K562 (cell line): Measurements from ENCODE around the gene SLC35F2. TPM values are rescaled to one million over a fixed set of nuclear protein-coding genes. Genes with fewer than 3 reads are reported as not detected.

ENCODE experiments used
- ATAC-seq: fragments of 200-7000 bp; cut with Tn5 transposase; 3 replicates; pipeline ENCODE4 v1.9.1; 2020; ENCODE audit warnings: moderate library complexity
- Bru-seq: library from RNA; stranded (reverse); fragments of 400-500 nt; gene quantifications from one replicate; lab custom pipeline; 2021; lab: Mats Ljungman, UMichigan
- BruChase-seq, 2 experiments: library from RNA; stranded (reverse); fragments of 400-500 nt; gene quantifications; one replicate each; lab custom pipeline; 2021; lab: Mats Ljungman, UMichigan
- BruUV-seq: library from RNA; stranded (reverse); fragments of 400-500 nt; replicated peaks from 2 replicates; lab custom pipeline; 2021; lab: Mats Ljungman, UMichigan
- CTCF ChIA-PET: fragments of 300-600 bp; formaldehyde crosslinking; extraction: SDS; loops from one replicate; lab custom pipeline; 2021; ENCODE audit warnings: low intra/inter-chr PET ratio; lab: Yijun Ruan, JAX
- POLR2A ChIA-PET: fragments of 300-600, 350-650 bp; sonication (Branson Sonifier 250); formaldehyde crosslinking; extraction: SDS; loops from one replicate; lab custom pipeline; 2021; ENCODE audit warnings: antibody characterized with exemption, inconsistent platforms; lab: Yijun Ruan, JAX
- DNase-seq, 4 experiments: peaks; one replicate each; pipeline versions ENCODE4 v3.0.0 to v3.0.0-alpha.2; 2011 to 2018; ENCODE audit warnings: low spot score in 3 of 4, mixed read lengths in 3 of 4; ENCODE audit errors: extremely low read depth in 1 of 4
- FAIRE-seq: peaks from 2 replicates; lab custom pipeline; 2011; peaks lifted over from hg19 to GRCh38; lab: Jason Lieb, UNC
- H2AFZ ChIP-seq: 2 replicates; pipeline ENCODE4 v1.6.0; 2011; ENCODE audit warnings: low read depth, low read length, control low read depth, inconsistent platforms
- H3K27ac ChIP-seq: fragments of 200-600 bp; 3 replicates; pipeline ENCODE4 v1.8.0; 2011; ENCODE audit warnings: low read depth, mild to moderate bottlenecking, control low read depth, inconsistent platforms, low read length, moderate library complexity, mixed read lengths; ENCODE audit errors: extremely low read depth
- H3K27me3 ChIP-seq, 2 experiments: fragments of 300-600 bp in 1 of 2; 2 replicates in 1 of 2; 3 replicates in 1 of 2; pipeline versions ENCODE4 v1.6.0 to v1.8.0; 2011; ENCODE audit warnings: inconsistent platforms in 2 of 2, low read length in 2 of 2, mild to moderate bottlenecking in 1 of 2, mixed read lengths in 1 of 2, moderate library complexity in 1 of 2; ENCODE audit not compliant: control insufficient read depth in 2 of 2, insufficient read depth in 2 of 2
- H3K36me3 ChIP-seq: fragments of 300-600 bp; 3 replicates; pipeline ENCODE4 v1.8.0; 2011; ENCODE audit warnings: mild to moderate bottlenecking, low read length, inconsistent platforms; ENCODE audit not compliant: control insufficient read depth, insufficient read depth
- H3K4me1 ChIP-seq, 2 experiments: fragments of 200-600 bp in 1 of 2; replicated peaks in 1 of 2; 2 replicates in 1 of 2; 3 replicates in 1 of 2; pipeline versions ENCODE4 v1.5.1 to v1.8.0; 2011; ENCODE audit warnings: inconsistent platforms in 2 of 2, low read length in 2 of 2, mild to moderate bottlenecking in 1 of 2, mixed read lengths in 1 of 2, moderate library complexity in 1 of 2; ENCODE audit not compliant: control insufficient read depth in 2 of 2, insufficient read depth in 2 of 2
- H3K4me2 ChIP-seq: 2 replicates; pipeline ENCODE4 v1.6.1; 2011; ENCODE audit warnings: low read length, control low read depth, inconsistent platforms, mixed read lengths; ENCODE audit not compliant: insufficient read depth
- H3K4me3 ChIP-seq: fragments of 200-600 bp; sonication (generic), shearing (Covaris generic); 2 replicates; pipeline ENCODE4 v1.5.1; 2016; ENCODE audit warnings: control low read depth, inconsistent platforms
- H3K79me2 ChIP-seq: fragments of 200-600 bp; 3 replicates; pipeline ENCODE4 v1.8.0; 2011; ENCODE audit warnings: low read length, inconsistent platforms; ENCODE audit not compliant: control insufficient read depth, insufficient read depth
- H3K9ac ChIP-seq, 2 experiments: 2 replicates each; pipeline versions ENCODE4 v1.6.0 to v1.6.1; 2011; ENCODE audit warnings: low read depth in 2 of 2, low read length in 2 of 2, control low read depth in 1 of 2, inconsistent platforms in 1 of 2, mild to moderate bottlenecking in 1 of 2, mixed read lengths in 1 of 2; ENCODE audit not compliant: insufficient read depth in 1 of 2
- H3K9me1 ChIP-seq: one replicate; pipeline ENCODE4 v1.6.0; 2011; ENCODE audit warnings: inconsistent platforms, mild to moderate bottlenecking, low read length, moderate library complexity; ENCODE audit not compliant: control insufficient read depth, insufficient read depth
- H3K9me3 ChIP-seq: replicated peaks from 2 replicates; pipeline ENCODE4 v1.5.1; 2011; ENCODE audit warnings: low read depth, low read length, inconsistent platforms; ENCODE audit not compliant: control insufficient read depth, insufficient read depth
- H4K20me1 ChIP-seq: replicated peaks from 2 replicates; pipeline ENCODE4 v1.6.1; 2011; ENCODE audit warnings: low read length, inconsistent platforms, mixed read lengths; ENCODE audit not compliant: control insufficient read depth, insufficient read depth
- DPF2 ChIP-seq: fragments of 450-650 bp; IDR thresholded peaks from 2 replicates; pipeline ENCODE4 v1.6.1; 2016
- MCM3 ChIP-seq: fragments of 450-650 bp; IDR thresholded peaks from 2 replicates; pipeline ENCODE4 v1.6.1; 2016
- MNT ChIP-seq, 2 experiments: fragments of 450-650 bp; conservative IDR thresholded peaks; 2 replicates each; pipeline ENCODE4 v1.6.1; 2017; ENCODE audit warnings: mild to moderate bottlenecking in 2 of 2, moderate library complexity in 2 of 2
- NEUROD1 ChIP-seq: fragments of 150-350 bp; IDR thresholded peaks from 2 replicates; pipeline ENCODE4 v1.6.1; 2014; ENCODE audit warnings: borderline replicate concordance, low read length, low read depth; ENCODE audit not compliant: partially characterized antibody
- NR2C1 ChIP-seq, 2 experiments: fragments of 450-650 bp; IDR thresholded peaks; 2 replicates each; pipeline ENCODE4 v1.6.1; 2017; ENCODE audit warnings: mild to moderate bottlenecking in 2 of 2, antibody characterized with exemption in 1 of 2, inconsistent platforms in 1 of 2, missing compliant biosample characterization in 1 of 2, missing genetic modification characterization in 1 of 2
- PCBP2 ChIP-seq: fragments of 200-400 bp; formaldehyde crosslinking; IDR thresholded peaks from 2 replicates; pipeline ENCODE4 v1.6.1; 2018; ENCODE audit warnings: low read length, low read depth, mild to moderate bottlenecking, moderate library complexity; ENCODE audit not compliant: poor library complexity, severe bottlenecking
- RBM17 ChIP-seq: fragments of 200-400 bp; formaldehyde crosslinking; IDR thresholded peaks from 2 replicates; pipeline ENCODE4 v1.6.1; 2017; ENCODE audit warnings: low read depth, mild to moderate bottlenecking, low read length, borderline replicate concordance
- ZBTB1 ChIP-seq: sonication (generic); formaldehyde crosslinking; IDR thresholded peaks from 2 replicates; pipeline ENCODE4 v1.8.1; 2023; ENCODE audit warnings: missing genetic modification reagents, low read depth, mild to moderate bottlenecking, borderline replicate concordance
- ZBTB7A ChIP-seq: IDR thresholded peaks from 2 replicates; pipeline ENCODE4 v1.6.1; 2011; ENCODE audit warnings: low read depth, mild to moderate bottlenecking, low read length, moderate library complexity, borderline replicate concordance; ENCODE audit not compliant: control insufficient read depth
- ZNF140 ChIP-seq: fragments of 250-450 bp; sonication (Bioruptor Pico); IDR thresholded peaks from 2 replicates; pipeline ENCODE4 v1.8.0; 2021; ENCODE audit warnings: moderate library complexity, mild to moderate bottlenecking, inconsistent platforms
- ZNF668 ChIP-seq: fragments of 250-450 bp; sonication (Bioruptor Pico); IDR thresholded peaks from 2 replicates; pipeline ENCODE4 v1.8.0; 2022; ENCODE audit warnings: mild to moderate bottlenecking, inconsistent platforms
- ZNF699 ChIP-seq: fragments of 250-450 bp; sonication (Bioruptor Pico); IDR thresholded peaks from 2 replicates; pipeline ENCODE4 v1.8.0; 2021; ENCODE audit warnings: mild to moderate bottlenecking, moderate library complexity; ENCODE audit not compliant: insufficient replicate concordance
- WGBS: fragments of 100-300 bp; shearing (Covaris generic); methylation state at CpG from one replicate; pipeline ENCODE4 v1.1.6; 2016; ENCODE audit warnings: low coverage, mixed read lengths; ENCODE audit not compliant: insufficient coverage; ENCODE audit errors: missing lambda C conversion rate; 5-methylcytosine and 5-hydroxymethylcytosine counted together
- in situ Hi-C: fragments of 300-500 bp; cut with MboI; formaldehyde crosslinking; loops from 4 replicates; pipeline ENCODE4 v1.15.0; 2018; ENCODE audit warnings: inconsistent platforms, mixed read lengths
- intact Hi-C: fragments of 100-400 bp; cut with micrococcal nuclease; formaldehyde crosslinking; loops from 2 replicates; pipeline ENCODE4 v1.14.2; 2022
- long read RNA-seq, 3 experiments: library from polyadenylated mRNA in 2 of 3; library from RNA in 1 of 3; unstranded in 2 of 3; stranded (forward) in 1 of 3; transcript quantifications; one replicate each; pipeline ENCODE4 v2.0.0, GENCODE V29; 2019 to 2022
- polyA minus RNA-seq, 3 experiments: library from RNA; depleted of rRNA, polyadenylated mRNA; stranded (reverse); fragments of >200 nt; gene quantifications; 2 replicates each; pipeline ENCODE4 v1.2.3, GENCODE V29; 2011
- polyA plus RNA-seq, 8 experiments: library from polyadenylated mRNA; depleted of rRNA in 4 of 8; stranded (reverse) in 5 of 8; unstranded in 3 of 8; fragments of >200 nt; fragmentation: Nextera tagmentation in 2 of 8; fragmentation: Illumina TruSeq in 1 of 8; extraction: Ambion mirVana in 2 of 8; extraction: Trizol in 1 of 8; gene quantifications; 2 replicates each; pipeline versions ENCODE4 v1.2.1 to v1.2.3, GENCODE V29; 2011 to 2014; ENCODE audit warnings: inconsistent platforms in 1 of 8, missing spikeins in 1 of 8
- total RNA-seq, 7 experiments: library from RNA; depleted of rRNA in 6 of 7; stranded (reverse); fragments of >200 nt in 6 of 7; fragmentation: Illumina TruSeq in 2 of 7; extraction: Trizol in 2 of 7; gene quantifications; 2 replicates each; pipeline versions ENCODE4 v1.2.1 to v1.2.3, GENCODE V29; 2011 to 2021; ENCODE audit warnings: low replicate concordance in 1 of 7

Gene SLC35F2
- total RNA-seq (2011; cell fraction: chromatin; rRNA removed; ENCODE audit: low replicate concordance) = 39.3 and 43.0 TPM in 2 replicates
- 42.8 and 45.0 TPM in 2 replicates for total RNA-seq (2011; cell fraction: nucleolus; rRNA removed)
- 61.6 and 73.7 TPM in 2 replicates for total RNA-seq (2011; cell fraction: nucleoplasm; rRNA removed)
- total RNA-seq (2014; rRNA removed) (50.5 and 55.6 TPM in 2 replicates), total RNA-seq (2014; rRNA removed; fragmentation: Illumina TruSeq; extraction: Trizol) (63.9 and 71.7 TPM in 2 replicates), total RNA-seq (2015; rRNA removed; fragmentation: Illumina TruSeq; extraction: Trizol) (54.6 and 54.9 TPM in 2 replicates), total RNA-seq (2021) (53.3 and 53.4 TPM in 2 replicates), polyA plus RNA-seq (2011; rRNA removed) (33.6 and 47.6 TPM in 2 replicates), polyA plus RNA-seq (2014; fragmentation: Illumina TruSeq; extraction: Trizol) (55.0 and 58.6 TPM in 2 replicates), polyA plus RNA-seq (2014; fragmentation: Nextera tagmentation; extraction: Ambion mirVana) (10 to 100 TPM; 28.6 to 38.3 TPM), polyA plus RNA-seq (2014; rRNA removed) (37.8 and 45.0 TPM in 2 replicates), polyA minus RNA-seq (2011; rRNA and poly(A)+ RNA removed) (103 and 113 TPM in 2 replicates), Bru-seq, nascent RNA (percentile 67 among the genes with signal in this experiment), BruChase-seq, experiment 1, labeled RNA remaining after a 2-hour chase (percentile 68 among the genes with signal in this experiment), BruChase-seq, experiment 2, labeled RNA remaining after a 6-hour chase (percentile 67 among the genes with signal in this experiment)
- 30.8 and 38.5 TPM in 2 replicates for polyA plus RNA-seq (2011; cell fraction: cytosol; rRNA removed)
- 16.2 and 16.8 TPM in 2 replicates for polyA plus RNA-seq (2011; cell fraction: nucleus; rRNA removed)
- polyA plus RNA-seq (2012) = 21.2 and 39.4 TPM in 2 replicates
- 27.1 and 45.6 TPM in 2 replicates for polyA minus RNA-seq (2011; cell fraction: cytosol; rRNA and poly(A)+ RNA removed)
- polyA minus RNA-seq (2011; cell fraction: nucleus; rRNA and poly(A)+ RNA removed) = 5.9 and 12.4 TPM in 2 replicates
- long read RNA-seq, experiment 1, transcript SLC35F2-204 (8 exons, 3,170 nt) = major isoform, 162 of 242 reads
- long read RNA-seq, experiment 1, transcript SLC35F2-201 (8 exons, 1,076 nt) = minor isoform, 10 of 242 reads
- long read RNA-seq, experiment 1, partial matches to known transcripts = 44 of 242 reads
- long read RNA-seq, experiment 1, other reads (novel, unspliced or antisense) = 26 of 242 reads
- long read RNA-seq, experiment 2, transcript SLC35F2-204 (8 exons, 3,170 nt) = major isoform, 6 of 29 reads
- long read RNA-seq, experiment 2, partial matches to known transcripts = 3 of 29 reads
- long read RNA-seq, experiment 2, other reads (novel, unspliced or antisense) = 19 of 29 reads
- long read RNA-seq, experiment 3, transcript SLC35F2-204 (8 exons, 3,170 nt) = major isoform, 23 of 65 reads
- long read RNA-seq, experiment 3, partial matches to known transcripts = 5 of 65 reads
- long read RNA-seq, experiment 3, other reads (novel, unspliced or antisense) = 37 of 65 reads

- Histone ChIP-seq H3K4me2 (peak within 1 kb of the TSS; percentile 87), H3K9me1 (no peaks in the 10 kb centered on the region), H2AFZ (peak within 1 kb of the TSS; percentile 80), H3K4me1 (peaks cover 6 to 17% of the 10 kb centered on the region in 2 experiments; a peak in 3 of 5 replicates), H4K20me1 (no peaks in the 10 kb centered on the region; the same call in 1 of the 2 replicates), H3K4me3 (peak within 1 kb of the TSS; percentile 77), H3K9ac (peak within 1 kb of the TSS; percentile 61 to 98), H3K9me3 (no peaks in the 10 kb centered on the region), H3K79me2 (peaks cover 56% of the 10 kb centered on the region), H3K27ac (peak within 1 kb of the TSS; percentile 58), H3K27me3 (no peaks in the 10 kb centered on the region; a peak in 1 of 5 replicates), H3K36me3 (peaks cover 17% of the 10 kb centered on the region; the same call in 2 of the 3 replicates)
- ATAC-seq (peak; percentile 92), FAIRE-seq (peak; percentile 76), DNase-seq (peak; percentile 72 to 86 (median 78))
- ChIA-PET CTCF (interaction anchor here (0.5 kb wide), 1 partner anchor 14 kb away, joined by 3 read pairs; no protein-coding TSS in a partner anchor), POLR2A (interaction anchor here (1.0 to 1.5 kb wide), 4 partner anchors 8 to 62 kb away, joined by 3 to 6 read pairs (median 4); no protein-coding TSS in a partner anchor)
- intact Hi-C loops = loop anchor here (5.0 kb wide), 2 partner anchors 61 to 291 kb away; partner anchors contain the start of gene ALKBH8
- 1% methylated on average over 53 of the region's 73 CpGs for WGBS
- in situ Hi-C loops = no loop called here
- BruUV-seq = TSS peak; percentile 70
- no peak for TF ChIP-seq ZNF699 (CRISPR knock-in tag)
- TF ChIP-seq ZBTB1 (CRISPR knock-in tag) = no peak; the same call in 1 of the 2 replicates
- no peak for TF ChIP-seq PCBP2
- no peak for TF ChIP-seq RBM17
- no peak for TF ChIP-seq NR2C1 (IDR thresholded peaks at IDR 0.05)
- TF ChIP-seq NR2C1 (tag; IDR thresholded peaks at IDR 0.05) = no peak
- no peak for TF ChIP-seq ZNF668 (CRISPR knock-in tag)
- 0 out of 2 replicates have a peak, but pooled peaks have one; percentile 74 for TF ChIP-seq ZBTB7A
- no peak for TF ChIP-seq NEUROD1
- no peak for TF ChIP-seq ZNF140 (CRISPR knock-in tag)
- peak; percentile 62; the same call in 1 of the 2 replicates for TF ChIP-seq DPF2
- peak; percentile 98 to 99 for TF ChIP-seq MNT (conservative IDR thresholded peaks at IDR 0.05)
- no peak for TF ChIP-seq MCM3
Observed at GRCh38 chr11:107858217-107859070, at the start of gene SLC35F2. Gene SLC35F2 (minus strand): TSS chr11:107858787. CDS start chr11:107858767, 20 bp downstream.
